Ovary (tissue), 9 donors: ENCODE results near the gene EMP2. TPM values are rescaled to one million over a fixed set of nuclear protein-coding genes. Genes with fewer than 3 reads are reported as not detected.

Experiments
- DNase-seq, 5 donors: peaks; one replicate each; pipeline ENCODE4 v3.0.0-alpha.2; 2019 to 2020
- H3K27ac ChIP-seq, 2 donors: fragments of 200-600 bp; one replicate each; pipeline versions ENCODE4 v1.5.1 to v1.8.0; 2019 to 2022
- H3K27me3 ChIP-seq: fragments of 200-600 bp; one replicate; pipeline ENCODE4 v1.8.0; 2022
- H3K36me3 ChIP-seq: fragments of 200-600 bp; sonication (generic); one replicate; pipeline ENCODE4 v1.5.1; 2019
- H3K4me1 ChIP-seq: one replicate; pipeline ENCODE4 v1.8.1; 2013; ENCODE audit warnings: mild to moderate bottlenecking, moderate library complexity; ENCODE audit not compliant: insufficient read depth
- H3K4me3 ChIP-seq: fragments of 200-600 bp; sonication (generic); one replicate; pipeline ENCODE4 v1.5.1; 2017
- H3K9me3 ChIP-seq, 2 donors: fragments of 200-600 bp in 1 of 2; sonication (generic) in 1 of 2; one replicate each; pipeline versions ENCODE4 v1.5.1 to v1.8.1; 2013 to 2019; ENCODE audit warnings: mild to moderate bottlenecking in 1 of 2, moderate library complexity in 1 of 2
- EP300 ChIP-seq: sonication (generic); formaldehyde crosslinking; IDR thresholded peaks from one replicate; pipeline ENCODE4 v1.6.1; 2017; ENCODE audit warnings: antibody characterized with exemption
- POLR2A ChIP-seq: fragments of 450-650 bp; IDR thresholded peaks from one replicate; pipeline ENCODE4 v1.6.1; 2017; ENCODE audit warnings: antibody characterized with exemption, mild to moderate bottlenecking, moderate library complexity
- WGBS, 3 donors: extraction: QIAGEN DNeasy Blood & Tissue Kit in 1 of 3; methylation state at CpG; one replicate each; pipeline versions ENCODE4 v1.1.5 to v1.1.7; 2013 to 2017; 5-methylcytosine and 5-hydroxymethylcytosine counted together
- intact Hi-C, 4 donors: fragments of 100-400 bp; cut with DNase I; formaldehyde crosslinking; loops; one replicate each; pipeline versions ENCODE4 v1.11.0 to v1.15.1; 2022 to 2023
- polyA plus RNA-seq, 2 donors: library from polyadenylated mRNA; stranded (reverse); fragments of 200-250 nt in 1 of 2; fragments of 350-450 nt in 1 of 2; fragmentation: Illumina TruSeq in 1 of 2; extraction: RNeasy Lipid Tissue Mini Kit (QIAGEN cat#74804) in 1 of 2; gene quantifications; one replicate each; pipeline ENCODE4 v1.2.3, GENCODE V29; 2013 to 2014
- total RNA-seq, 7 donors: library from RNA; depleted of rRNA in 2 of 7; stranded (reverse); fragments of >200 nt in 2 of 7; fragmentation: NEBNext Ultra II Directional in 3 of 7; extraction: Animal tissue kit (Norgen Biotek cat#: 25700) in 3 of 7; gene quantifications; one replicate each; pipeline versions ENCODE4 v1.1.0 to v1.2.4, GENCODE V29; 2016 to 2023
- TF ChIP-seq, protein P1 (sequence below), 3 donors: fragments of 450-650 bp in 2 of 3; fragments of 200-600 bp in 1 of 3; IDR thresholded peaks; one replicate each; pipeline versions ENCODE4 v1.5.1 to v1.8.0; 2016 to 2022; ENCODE audit warnings: antibody characterized with exemption in 3 of 3, mild to moderate bottlenecking in 1 of 3
- donor health status: DM: no; HTN: no; CAD: no; lungs with moderate emphysema.
- donor health status: DM: no; HTN: no; CAD: no.
- donor health status: Bipolar disorder and iron deficiency.
- donor health status: DM: yes; HTN: yes; CAD: no.
- donor health status: DM: no; HTN: no; CAD: no.
- donor health status: DM: yes; HTN: yes; CAD: no.

The EMP2 gene
- total and polyA plus RNA-seq, 9 donors, result 38.9 to 114 (median 83.0) TPM

DNA sequence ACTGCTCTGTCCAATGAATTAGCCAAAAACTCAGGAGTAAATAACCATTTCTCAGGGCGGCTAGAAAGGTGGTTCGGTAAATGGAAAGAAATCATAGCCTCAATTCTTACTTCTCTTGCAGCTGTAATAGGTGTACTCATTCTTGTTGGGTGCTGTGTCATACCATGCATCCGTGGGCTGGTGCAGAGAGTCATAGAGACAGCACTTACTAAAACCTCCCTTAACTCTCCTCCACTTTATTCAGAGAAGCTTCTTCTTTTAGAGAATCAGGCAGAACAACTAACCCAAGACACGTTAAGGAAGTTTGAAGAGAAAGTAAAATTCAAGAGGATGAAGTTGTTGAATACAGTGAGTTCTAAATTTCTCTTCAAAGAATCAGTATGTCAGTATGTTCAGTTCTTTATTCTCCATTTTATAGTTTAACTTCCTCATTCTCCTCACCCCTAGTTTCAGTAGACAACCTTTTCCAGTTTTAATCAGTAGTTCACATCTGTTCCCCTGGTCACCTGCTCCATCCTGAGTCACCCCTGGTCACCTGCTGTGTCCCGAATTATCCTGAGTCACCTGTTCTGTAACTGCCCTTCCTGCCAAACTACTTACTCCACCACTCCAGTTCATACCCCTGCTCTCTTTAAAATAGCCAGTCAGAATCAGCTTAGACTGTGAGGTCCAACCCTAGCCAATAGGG lies 85.9 kb downstream of the EMP2 start:
- WGBS, 3 donors, result 77 to 84% (median 78%) methylated on average over 5 of the region's 5 CpGs
- Histone ChIP-seq H3K4me1 (no peaks in the 10 kb centered on the region), H3K36me3 (no peaks in the 10 kb centered on the region), H3K9me3 (peaks cover 0 to 3% of the 10 kb centered on the region in 2 donors), H3K27ac (no peak overlapping the region), H3K4me3 (no peak overlapping the region), H3K27me3 (no peaks in the 10 kb centered on the region)
- no peak for DNase-seq
- intact Hi-C loops, result no loop called here
- TF ChIP-seq, protein P1, sequence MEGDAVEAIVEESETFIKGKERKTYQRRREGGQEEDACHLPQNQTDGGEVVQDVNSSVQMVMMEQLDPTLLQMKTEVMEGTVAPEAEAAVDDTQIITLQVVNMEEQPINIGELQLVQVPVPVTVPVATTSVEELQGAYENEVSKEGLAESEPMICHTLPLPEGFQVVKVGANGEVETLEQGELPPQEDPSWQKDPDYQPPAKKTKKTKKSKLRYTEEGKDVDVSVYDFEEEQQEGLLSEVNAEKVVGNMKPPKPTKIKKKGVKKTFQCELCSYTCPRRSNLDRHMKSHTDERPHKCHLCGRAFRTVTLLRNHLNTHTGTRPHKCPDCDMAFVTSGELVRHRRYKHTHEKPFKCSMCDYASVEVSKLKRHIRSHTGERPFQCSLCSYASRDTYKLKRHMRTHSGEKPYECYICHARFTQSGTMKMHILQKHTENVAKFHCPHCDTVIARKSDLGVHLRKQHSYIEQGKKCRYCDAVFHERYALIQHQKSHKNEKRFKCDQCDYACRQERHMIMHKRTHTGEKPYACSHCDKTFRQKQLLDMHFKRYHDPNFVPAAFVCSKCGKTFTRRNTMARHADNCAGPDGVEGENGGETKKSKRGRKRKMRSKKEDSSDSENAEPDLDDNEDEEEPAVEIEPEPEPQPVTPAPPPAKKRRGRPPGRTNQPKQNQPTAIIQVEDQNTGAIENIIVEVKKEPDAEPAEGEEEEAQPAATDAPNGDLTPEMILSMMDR (IDR thresholded peaks at IDR 0.05), result no peak
- TF ChIP-seq POLR2A, result no peak
- no peak for TF ChIP-seq EP300

GRCh38 chr16:10493276-10493675 lies 87.1 kb downstream of the EMP2 start:
- H3K36me3 ChIP-seq, result no peaks in the 10 kb centered on the region
- H3K27ac ChIP-seq, result no peak overlapping the region
- no peak overlapping the region for H3K4me3 ChIP-seq
- WGBS, 3 donors, result 94 to 99% (median 95%) methylated on average over 8 of the region's 8 CpGs
- H3K4me1 ChIP-seq, result no peaks in the 10 kb centered on the region
- DNase-seq, result no peak
- intact Hi-C loops, result no loop called here
- no peaks in the 10 kb centered on the region for H3K27me3 ChIP-seq
- TF ChIP-seq POLR2A, result no peak
- TF ChIP-seq, protein P1 (IDR thresholded peaks at IDR 0.05), result no peak
- TF ChIP-seq EP300, result no peak
- H3K9me3 ChIP-seq, result peaks cover 0 to 3% of the 10 kb centered on the region in 2 donors

DNA sequence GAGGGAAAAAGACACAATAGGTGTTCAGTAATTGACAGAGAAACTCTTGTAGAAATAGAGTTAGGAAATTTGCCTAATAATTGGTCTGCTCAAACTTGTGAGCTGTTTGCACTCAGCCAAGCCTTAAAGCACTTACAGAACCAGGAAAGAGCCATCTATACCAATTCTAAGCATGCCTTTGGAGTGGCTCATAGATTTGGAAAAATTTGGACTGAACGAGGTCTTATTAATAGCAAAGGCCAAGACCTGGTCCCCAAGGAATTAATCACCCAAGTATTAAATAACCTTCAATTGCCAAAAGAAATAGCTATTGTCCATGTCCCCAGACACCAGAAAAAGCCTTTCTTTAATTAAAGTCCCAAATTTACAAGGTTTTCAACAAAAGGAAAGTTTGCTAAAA lies 90.3 kb downstream of the EMP2 start:
- DNase-seq, result no peak
- no peak for TF ChIP-seq EP300
- no peak for TF ChIP-seq POLR2A
- TF ChIP-seq, protein P1 (IDR thresholded peaks at IDR 0.05), result no peak
- Histone ChIP-seq H3K4me3 (no peak overlapping the region), H3K4me1 (no peaks in the 10 kb centered on the region), H3K27ac (no peak overlapping the region), H3K9me3 (peaks cover 0 to 3% of the 10 kb centered on the region in 2 donors), H3K27me3 (no peaks in the 10 kb centered on the region), H3K36me3 (no peaks in the 10 kb centered on the region)
- intact Hi-C loops, result no loop called here
- 18 to 39% (median 23%) methylated on average over 1 of the region's 1 CpG for WGBS, 3 donors

DNA sequence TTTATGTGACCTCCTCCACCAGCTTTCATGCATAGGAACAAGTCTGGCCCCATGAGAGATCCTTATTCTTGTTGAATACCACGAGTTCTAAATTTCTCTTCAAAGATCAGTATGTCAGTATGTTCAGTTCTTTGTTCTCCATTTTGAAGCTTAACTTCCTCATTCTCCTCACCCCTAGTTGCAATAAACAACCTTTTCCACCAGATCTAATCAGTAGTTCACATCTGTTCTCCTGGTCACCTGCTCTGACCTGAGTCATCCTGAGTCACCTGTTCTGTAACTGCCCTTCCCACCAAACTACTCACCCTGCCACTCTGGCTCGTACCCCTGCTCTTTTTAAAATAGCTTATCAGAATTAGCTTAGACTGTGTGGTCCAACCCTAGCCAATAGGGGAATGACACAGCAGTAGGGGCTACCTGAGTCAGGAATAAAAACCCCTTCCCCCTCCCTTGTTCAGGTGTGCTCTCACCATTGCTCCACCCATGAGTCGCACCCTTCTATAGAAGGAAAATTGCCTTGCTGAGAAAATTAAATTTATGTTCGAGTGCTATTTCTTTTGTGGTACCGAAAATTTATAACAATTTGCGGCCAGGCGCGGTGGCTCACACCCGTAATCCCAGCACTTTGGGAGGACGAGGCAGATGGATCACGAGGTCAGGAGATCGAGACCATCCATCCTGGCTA lies 94.6 kb downstream of the EMP2 start:
- Histone ChIP-seq H3K4me3 (no peak overlapping the region), H3K27ac (no peak overlapping the region), H3K27me3 (no peaks in the 10 kb centered on the region), H3K9me3 (no peaks in the 10 kb centered on the region), H3K4me1 (no peaks in the 10 kb centered on the region), H3K36me3 (no peaks in the 10 kb centered on the region)
- 97 to 98% (median 97%) methylated on average over 12 of the region's 12 CpGs for WGBS, 3 donors
- intact Hi-C loops, result no loop called here
- TF ChIP-seq, protein P1 (IDR thresholded peaks at IDR 0.05), result no peak
- TF ChIP-seq POLR2A, result no peak
- no peak for TF ChIP-seq EP300
- no peak for DNase-seq
